GM12873 (cell line): ENCODE measurements around the gene GALK2.

Source experiments
- TF ChIP-seq, protein P1 (sequence below): IDR thresholded peaks from 2 replicates; pipeline ENCODE4 v1.5.1; 2012; ENCODE audit warnings: low read depth, mild to moderate bottlenecking, moderate library complexity, low read length, control low read depth; ENCODE audit not compliant: insufficient read depth; ENCODE audit errors: missing control alignments

GALK2 gene

DNA sequence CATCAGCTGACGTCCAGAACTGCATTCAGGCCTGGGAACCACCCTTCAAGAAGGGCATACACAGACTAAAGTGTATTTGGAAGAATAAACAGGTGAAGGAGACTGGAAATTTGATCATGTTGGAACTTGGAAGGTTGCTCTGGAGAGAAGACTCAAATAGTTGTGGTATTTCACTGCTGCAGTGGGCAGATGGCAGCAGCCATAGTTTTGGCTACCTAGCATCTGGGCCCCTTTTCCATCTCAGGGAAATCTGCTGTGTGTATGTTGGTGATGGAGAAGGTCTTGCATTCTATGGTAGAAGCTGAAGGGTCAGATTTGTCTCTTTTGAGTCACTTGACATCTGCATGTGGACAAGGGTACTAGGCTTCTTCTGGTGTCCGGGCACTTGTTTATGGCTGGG lies 138.6 kb downstream of the GALK2 start:
- TF ChIP-seq, protein P1, sequence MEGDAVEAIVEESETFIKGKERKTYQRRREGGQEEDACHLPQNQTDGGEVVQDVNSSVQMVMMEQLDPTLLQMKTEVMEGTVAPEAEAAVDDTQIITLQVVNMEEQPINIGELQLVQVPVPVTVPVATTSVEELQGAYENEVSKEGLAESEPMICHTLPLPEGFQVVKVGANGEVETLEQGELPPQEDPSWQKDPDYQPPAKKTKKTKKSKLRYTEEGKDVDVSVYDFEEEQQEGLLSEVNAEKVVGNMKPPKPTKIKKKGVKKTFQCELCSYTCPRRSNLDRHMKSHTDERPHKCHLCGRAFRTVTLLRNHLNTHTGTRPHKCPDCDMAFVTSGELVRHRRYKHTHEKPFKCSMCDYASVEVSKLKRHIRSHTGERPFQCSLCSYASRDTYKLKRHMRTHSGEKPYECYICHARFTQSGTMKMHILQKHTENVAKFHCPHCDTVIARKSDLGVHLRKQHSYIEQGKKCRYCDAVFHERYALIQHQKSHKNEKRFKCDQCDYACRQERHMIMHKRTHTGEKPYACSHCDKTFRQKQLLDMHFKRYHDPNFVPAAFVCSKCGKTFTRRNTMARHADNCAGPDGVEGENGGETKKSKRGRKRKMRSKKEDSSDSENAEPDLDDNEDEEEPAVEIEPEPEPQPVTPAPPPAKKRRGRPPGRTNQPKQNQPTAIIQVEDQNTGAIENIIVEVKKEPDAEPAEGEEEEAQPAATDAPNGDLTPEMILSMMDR, result no peak

DNA sequence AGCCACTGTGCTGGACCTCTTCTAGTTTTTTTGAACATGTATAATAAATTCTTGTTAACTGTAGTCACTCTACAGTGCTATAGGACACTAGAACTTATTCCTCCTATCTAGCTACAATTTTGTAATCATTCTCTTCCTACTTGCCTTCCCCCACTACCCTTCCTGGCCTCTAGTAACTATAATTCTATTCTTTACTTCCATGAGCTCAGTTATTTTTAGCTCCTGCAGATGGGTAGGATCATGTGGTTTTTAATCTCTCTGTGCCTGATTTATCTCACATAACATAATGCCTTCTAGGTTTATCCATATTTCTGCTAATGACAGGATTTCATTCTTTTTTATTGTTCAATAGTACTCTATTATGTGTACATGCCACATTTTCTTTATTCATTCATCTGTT lies 139.8 kb downstream of the GALK2 start:
- TF ChIP-seq, protein P1, result no peak

DNA sequence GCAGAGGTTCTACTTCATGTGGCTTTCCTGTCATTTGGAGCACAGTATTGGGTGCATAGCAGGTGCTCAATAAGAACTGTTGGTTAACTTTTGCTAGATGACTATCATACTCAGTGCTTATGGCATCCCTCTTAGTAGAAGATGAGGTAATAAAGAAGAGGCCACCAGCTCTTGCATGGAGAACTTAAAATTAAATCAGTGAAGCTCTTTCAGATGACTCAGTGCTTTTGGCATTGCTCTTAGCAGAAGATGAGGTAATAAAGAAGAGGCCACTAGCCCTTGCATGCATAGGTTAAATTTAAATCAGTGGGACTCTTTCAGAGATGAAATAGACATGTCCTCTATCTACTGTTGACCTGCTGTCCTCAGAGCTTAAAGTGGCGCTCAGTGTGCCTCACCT lies 143.6 kb downstream of the GALK2 start:
- TF ChIP-seq, protein P1, result no peak

DNA sequence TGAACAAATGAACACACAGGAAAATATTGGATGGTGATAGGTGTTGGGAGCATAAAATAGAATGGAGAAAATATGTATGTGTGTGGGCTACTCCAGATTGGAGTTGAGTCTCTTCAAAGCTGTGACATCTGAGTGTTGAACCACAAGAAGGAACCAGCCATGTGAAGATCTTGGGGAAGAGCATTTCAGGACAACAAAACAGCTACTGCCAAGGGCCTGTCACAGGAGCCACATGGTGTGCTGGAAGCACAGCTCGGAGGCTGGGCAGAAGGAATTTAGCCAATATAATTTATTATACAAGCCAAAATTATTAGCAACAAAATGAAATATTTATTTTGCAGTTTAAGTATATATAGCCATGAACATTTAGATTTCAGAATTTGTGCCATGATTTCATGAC lies 144.7 kb downstream of the GALK2 start:
- TF ChIP-seq, protein P1, result no peak

DNA sequence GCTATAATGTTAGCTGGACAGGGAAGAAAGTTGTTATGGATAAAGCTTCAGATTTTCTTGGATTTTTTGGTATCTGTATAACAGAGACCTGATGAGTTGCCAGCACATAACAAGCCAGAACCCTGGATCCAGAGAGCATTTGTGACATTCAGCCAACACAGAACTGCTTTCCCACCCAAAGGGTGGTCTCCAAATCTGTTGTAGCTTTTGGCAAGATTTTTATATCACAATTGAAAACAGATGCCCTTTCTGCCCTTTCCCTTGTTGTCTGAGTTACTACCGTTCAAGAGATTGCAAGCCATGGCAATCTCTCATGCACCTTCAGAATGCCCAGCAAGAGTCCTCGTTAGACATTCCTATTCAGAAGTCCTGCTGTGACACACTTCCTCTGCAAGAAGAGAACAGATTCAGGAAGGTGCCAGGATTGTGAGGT lies 145.4 kb downstream of the GALK2 start:
- TF ChIP-seq, protein P1, result no peak

DNA sequence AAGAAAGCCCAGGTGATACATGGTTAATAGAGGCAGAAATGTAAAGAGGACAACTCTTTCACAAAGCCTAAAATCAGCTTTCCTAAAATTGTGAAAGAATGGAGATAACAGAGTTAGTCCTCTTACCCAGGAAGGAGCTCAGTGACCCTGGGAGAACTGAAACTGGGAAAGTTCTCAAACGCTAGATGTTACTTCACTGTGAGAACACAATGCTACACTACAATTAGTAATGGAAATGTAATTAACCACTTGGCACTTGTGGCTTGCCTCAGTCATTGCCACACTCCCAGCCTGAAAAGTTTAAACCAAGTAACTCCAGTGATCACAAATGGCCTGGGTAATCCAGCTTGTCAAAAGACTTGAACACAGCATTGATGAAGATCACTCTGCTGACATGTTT lies 150.3 kb downstream of the GALK2 start:
- TF ChIP-seq, protein P1, result no peak

DNA sequence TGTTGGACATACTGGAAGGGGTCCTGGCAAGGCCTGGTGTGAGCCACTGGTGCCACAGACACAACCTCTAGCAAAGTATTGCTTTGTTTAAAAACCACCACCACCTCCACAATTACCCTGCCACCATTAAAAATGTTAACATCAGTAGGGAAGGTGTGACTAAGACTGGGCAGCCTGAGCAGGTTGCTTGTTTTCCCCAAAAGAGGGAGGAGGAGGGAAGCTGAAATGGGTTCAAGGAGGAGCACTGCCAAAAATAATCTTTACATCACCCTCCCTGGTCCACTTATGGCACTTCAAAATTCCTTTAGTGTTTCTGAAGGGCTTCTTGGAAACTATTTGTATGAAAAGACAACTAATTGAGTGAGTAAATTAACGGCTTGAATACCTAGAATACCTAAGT lies 153.2 kb downstream of the GALK2 start:
- TF ChIP-seq, protein P1, result no peak
